ENCODE measurements around the gene TNIP2.
"Not testable (repeated sequence)": the region's sequence is repeated elsewhere in the genome, so short reads cannot be mapped to it uniquely, and the experiment has no call there.

The TNIP2 gene

DNA sequence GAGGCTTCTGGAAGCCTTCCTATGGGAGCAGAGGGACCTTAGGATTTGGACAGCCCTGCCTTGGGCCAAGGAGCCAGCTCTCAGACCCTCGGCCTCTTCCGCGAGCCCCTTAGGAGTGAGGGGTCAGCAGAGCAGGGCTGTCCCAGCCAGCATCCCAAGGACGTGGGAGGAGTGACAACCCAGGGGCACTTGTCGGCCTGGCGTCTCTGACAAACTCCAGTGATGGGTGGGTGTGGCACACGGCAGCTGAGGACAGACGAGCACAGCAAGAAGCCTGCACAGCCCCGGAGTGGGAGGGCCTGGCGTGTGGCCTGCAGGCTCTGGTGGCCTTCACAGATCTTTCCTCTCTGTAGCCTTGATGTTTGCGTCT is 11.6 kb upstream of the TNIP2 start:
- no peak for DNase-seq

GRCh38 chr4:2767046-2767704 is 11.0 kb upstream of the TNIP2 start:
- DNase-seq, result no peak

- DNase-seq, result no peak
These were observed 9.8 kb upstream of the TNIP2 start for GRCh38 chr4:2765832-2766526.

DNA sequence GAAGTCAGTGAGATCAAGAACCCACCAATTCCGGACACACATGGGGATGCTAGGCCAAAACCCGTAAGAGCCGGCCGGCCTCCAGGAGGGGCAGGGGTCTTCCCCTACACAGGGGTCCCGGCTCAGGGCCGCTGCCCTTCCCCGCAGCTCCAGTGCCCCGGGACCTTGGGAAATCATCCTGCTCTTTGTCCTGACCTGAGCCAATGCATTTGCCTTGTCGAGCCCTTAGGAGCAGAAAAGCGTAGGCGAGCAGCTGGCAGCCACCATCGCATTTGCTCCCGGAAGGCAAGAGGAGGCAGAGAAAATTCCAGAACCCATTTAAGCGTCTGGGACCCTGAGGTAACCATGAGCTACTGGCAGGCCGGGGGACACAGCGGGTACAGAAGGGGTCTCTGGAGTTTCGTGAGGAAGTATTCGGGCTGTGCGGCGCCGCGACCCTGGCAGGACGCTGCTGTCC is 7.4 kb upstream of the TNIP2 start:
- no peak for DNase-seq

- DNase-seq, result not testable (repeated sequence)
These were observed 6.6 kb upstream of the TNIP2 start for GRCh38 chr4:2762486-2763370.

DNA sequence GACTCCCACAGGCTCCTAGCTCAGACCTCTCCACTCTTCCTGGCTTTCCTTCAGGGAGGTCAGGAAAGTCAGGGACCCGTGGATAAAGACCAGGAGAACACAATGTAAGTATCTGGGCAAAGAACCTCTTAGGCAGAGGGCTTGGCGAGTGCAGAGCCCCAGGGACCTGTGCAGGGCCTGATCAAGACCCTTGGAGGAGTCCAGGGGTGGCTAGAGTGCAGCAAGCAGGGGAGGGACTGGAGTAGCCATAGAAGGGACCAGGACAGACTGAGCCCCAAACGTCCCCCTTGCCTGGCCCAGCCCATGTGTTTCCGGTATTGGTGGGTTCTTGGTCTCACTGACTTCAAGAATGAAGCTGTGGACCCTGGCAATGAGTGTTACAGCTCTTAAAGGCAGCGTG is 5.9 kb upstream of the TNIP2 start:
- DNase-seq, result no peak

DNA sequence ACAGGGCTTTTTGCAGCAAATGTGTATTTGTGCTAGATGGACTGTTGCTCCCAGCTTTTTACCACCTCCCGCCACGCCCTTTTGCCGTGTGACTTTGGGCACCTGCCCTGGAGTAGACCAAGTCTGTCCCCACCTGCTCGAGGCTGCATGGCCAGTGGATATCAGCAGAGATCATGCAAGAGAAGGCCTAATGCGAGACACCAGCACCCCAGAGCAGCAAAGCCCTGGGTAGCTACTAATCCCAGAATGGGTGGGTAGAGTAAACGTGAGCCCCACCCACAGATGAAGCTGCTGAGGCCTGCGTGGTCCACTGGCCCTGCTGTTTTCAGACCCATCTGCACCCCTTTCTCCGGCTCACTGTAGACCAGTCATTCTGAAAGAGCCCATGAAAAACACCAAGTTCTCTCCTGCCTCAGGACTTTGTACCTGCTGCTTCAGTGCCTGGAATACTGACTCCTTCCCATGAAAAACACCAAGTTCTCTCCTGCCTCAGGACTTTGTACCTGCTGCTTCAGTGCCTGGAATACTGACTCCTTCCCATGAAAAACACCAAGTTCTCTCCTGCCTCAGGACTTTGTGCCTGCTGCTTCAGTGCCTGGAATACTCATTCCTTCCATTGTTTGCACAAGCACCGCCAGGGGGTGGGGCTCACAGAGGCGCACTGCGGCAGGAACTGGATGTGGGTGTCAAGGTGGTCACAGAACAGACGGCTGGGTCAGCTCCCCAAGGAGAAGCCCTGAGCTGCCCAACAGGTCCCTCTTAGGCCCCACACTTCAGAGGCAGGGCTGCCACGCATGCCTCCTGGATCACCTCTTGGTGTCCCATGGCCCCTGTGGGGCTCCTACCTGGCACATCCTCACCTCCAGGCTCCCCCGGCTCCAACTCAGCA is 5.1 kb upstream of the TNIP2 start:
- no peak for DNase-seq

DNA sequence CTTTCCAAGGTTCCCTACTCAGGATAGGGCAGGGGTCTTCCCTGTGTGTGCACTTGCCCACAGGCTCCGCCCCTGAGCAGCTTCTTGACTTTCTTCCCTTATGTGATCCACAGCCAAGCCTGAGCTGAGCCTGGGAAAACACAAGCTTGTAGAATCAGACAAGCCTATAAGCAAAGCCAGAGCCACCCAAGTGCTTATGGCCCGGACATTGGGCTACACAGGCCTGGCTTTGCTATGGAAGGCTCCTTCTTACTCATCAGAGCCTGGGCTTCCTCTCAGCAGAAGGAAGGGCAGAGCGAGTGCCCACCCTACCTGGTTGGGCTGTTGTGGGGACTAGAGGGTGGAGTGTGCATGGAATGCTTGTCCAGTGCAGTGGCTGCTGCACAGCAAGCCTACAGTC is 1.3 kb upstream of the TNIP2 start:
- no peak for DNase-seq

DNA sequence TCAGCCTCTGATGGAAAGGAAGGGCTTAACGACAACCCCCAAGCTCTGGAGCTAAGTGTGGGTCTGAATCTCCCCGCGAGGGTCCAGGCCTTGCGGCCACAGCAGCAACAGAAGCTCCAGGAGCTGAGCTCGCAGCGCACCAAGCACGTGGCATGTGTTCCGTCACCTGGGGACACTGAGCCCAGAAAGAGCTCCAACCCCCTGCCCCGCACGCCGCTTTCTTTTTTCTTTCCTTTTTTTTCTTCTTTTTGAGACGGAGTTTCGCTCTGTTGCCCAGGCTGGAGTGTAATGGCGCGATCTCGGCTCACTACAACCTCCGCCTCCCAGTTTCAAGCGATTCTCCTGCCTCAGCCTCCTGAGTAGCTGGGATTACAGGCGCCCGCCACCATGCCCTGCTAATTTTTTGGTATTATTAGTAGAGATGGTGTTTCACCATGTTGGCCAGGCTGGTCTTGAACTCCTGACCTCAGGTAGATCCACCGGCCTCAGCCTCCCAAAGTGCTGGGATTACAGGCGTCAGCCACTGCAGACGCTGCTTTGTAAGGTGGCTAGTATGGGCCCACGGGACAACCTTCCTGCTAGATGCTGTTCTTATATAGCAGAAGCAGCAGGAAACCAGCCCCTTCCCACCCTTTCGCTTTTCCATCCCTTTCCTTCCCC is 685 bp upstream of the TNIP2 start:
- no peak for DNase-seq

- DNase-seq, result no peak
These were observed 1.0 kb downstream of the TNIP2 start for GRCh38 chr4:2754848-2755819.

DNA sequence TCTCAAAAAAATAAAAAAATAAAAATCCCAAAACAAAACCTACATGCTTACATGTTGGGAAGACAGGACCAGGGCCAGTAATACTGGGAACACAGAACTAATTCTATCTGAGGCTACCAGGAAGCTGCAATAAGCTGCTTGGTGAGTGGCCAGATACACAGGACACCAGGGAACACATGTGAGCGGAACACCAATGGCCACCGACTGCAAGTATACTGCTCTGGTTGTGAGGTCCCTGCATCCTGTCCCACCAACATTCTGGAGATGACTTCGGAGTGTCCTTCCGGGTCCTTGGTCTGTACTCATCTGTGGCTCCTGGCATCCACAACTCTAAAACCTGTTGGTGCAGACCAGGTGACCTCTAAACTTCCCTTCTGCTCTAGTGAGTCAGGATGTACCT is 2.7 kb downstream of the TNIP2 start:
- no peak for DNase-seq

DNA sequence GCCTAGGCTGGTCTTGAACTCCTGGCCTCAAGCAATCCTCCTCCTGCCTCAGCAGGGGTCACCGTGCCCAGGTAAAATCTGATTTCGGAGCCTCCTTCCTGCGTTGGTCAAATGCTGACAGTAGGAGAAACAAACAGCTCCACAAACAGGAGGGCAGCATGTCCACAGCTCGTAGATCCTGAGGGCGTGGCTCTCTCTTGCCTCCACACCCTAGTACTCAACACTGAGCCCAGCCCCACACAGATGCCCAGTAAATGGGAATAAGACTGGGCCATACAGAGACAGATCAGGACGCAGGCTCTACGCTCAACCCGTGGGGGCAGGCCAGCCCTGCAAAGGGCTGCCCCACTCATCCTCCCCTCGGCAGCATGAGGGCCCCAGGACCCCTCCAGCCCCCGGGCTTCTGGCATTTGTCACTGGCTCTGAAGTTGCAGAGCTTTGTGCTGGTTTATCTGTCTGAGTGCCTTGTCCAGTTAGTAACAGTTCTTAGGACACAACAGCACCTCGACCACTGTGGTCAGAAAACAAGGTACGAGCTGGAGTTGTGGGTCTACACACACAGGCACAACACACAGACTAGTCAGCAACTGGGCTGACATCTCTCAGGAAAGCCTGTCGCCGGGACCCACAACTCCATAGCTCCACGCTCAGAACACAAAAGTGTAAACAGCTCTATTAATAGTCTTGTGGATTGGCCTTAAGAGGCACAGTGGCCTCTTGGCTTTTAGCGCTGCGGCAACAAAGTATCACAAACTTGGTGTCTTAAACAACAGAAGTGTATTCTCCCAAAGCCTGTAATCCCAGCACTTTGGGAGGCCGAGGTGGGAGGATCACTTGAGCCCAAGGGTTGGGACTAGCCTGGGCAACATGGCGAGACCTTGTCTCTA is 5.2 kb downstream of the TNIP2 start:
- DNase-seq, result no peak

DNA sequence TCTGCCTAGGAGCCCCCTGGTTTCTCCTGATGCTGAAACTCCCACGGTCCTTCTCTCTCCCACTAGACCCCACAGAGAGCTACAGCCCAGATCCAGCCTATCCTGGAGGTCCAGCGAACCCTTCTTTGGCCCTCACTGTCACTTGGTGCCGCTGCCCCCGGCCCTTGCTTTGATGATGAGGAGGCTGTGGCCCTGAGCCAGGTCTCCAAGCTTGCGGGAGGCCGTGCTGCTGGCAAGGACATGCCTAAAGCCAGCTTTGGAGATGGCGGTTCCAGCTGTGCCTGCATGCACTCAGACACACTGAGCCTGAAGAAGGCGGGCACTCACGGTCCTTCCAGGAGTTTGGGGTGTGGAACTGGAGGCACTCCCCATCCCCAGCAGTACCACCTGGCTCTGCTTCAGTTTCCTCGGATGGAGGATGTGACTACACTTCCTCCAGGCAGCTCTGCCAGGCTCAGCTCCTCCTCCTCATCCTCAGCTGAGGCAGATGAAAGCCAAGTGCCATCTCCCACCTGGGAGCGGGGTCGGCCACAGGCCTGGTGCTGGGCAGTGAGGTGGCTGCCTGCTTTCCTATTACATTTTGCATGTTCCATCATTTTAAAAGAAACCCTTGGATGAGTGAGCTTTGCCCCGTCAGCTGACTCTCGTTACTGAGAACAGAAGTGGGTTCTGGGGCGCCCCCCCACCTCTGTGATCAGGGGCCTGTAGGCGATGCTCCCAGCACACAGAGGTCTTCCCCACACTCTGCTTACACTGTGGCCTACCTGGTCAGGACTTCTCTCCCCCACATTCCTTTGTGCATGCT is 9.0 kb downstream of the TNIP2 start:
- DNase-seq, result no peak

- DNase-seq, result peak; percentile 97
These were observed 9.9 kb downstream of the TNIP2 start for GRCh38 chr4:2745981-2746806.

DNA sequence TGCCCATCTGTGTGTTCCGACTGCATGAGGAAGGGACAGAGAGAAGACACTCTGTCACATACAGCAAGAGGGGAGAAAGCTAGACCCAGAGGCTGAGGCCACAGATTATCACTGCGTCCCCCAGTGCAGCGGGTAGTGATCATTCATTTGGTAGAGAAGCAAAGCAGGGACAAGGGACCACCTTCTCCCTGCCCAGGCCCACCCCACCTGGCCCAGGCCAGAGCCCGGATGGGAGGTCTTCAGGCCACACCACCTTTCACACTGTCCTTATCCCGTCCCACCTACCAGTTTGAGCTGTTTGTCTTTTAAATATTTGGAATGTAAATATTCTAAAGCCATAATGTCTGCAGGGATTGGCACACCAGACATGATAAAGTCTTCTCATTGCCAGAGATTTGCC is 10.6 kb downstream of the TNIP2 start:
- DNase-seq, result no peak

- no peak for DNase-seq
These were observed 11.4 kb downstream of the TNIP2 start for GRCh38 chr4:2744576-2745270.

Measured in stimulated activated CD4-positive, alpha-beta T cell treated with anti-CD3 and anti-CD28 coated beads, Interleukin-1b, Interleukin-23, amount 100 ng/mL, for 48 hours (primary cell).